Measurements from ENCODE around the gene IDH1. TPM values are rescaled to one million over a fixed set of nuclear protein-coding genes. Genes with fewer than 3 reads are reported as not detected.

IDH1 gene
- total and polyA plus RNA-seq, 2 of the 8 experiments (the other 6 are each of a cell fraction or from before 2014, with no cell fraction given): 174 to 398 TPM

DNA sequence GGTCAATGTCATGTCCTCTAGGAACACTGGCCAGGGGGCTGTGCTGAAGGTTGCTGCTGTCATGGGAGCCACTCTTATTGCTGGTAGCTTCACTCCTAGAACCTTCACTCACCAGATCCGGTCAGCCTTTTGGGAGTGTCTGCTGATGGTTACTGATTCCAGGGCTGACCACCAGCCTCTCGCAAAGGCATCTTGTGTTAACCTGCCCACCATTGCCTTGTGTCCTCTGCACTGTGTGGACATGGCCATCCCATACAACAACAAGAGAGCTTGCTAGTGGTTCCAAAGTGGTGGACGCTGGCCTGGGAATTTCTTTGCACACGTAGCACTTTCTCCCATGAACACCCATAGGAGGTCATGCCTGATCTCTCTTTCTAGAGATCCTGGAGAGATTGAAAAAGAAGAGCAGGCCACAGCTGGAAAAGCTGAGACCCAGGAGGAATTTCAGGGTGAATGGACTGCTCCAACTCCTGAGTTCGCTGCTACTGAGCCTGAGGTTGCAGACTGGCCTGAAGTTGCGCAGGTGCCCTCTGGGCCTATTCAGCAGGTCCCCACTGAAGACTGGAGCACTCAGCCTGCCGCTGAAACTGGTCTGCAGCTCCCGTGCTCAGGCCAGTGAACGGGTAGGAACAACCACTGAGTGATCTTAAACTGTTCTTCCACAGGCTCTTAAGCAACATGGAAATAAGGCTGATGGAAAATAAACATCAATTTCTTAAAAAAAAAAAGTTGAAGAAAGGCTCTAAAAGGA is 46.4 kb downstream of the IDH1 start:
- no peak for TF ChIP-seq GABPA (IDR thresholded peaks at IDR 0.05; ENCODE audit: borderline replicate concordance, insufficient read depth, low read length)
- no peak for TF ChIP-seq RNF2 (IDR thresholded peaks at IDR 0.05; ENCODE audit: borderline replicate concordance, low read depth, low read length, missing control alignments, poor library complexity, severe bottlenecking)
- TF ChIP-seq NRF1 (IDR thresholded peaks at IDR 0.05; ENCODE audit: low read depth, low read length): no peak
- no peak for TF ChIP-seq SRF (IDR thresholded peaks at IDR 0.05; ENCODE audit: low read depth, low read length)
- TF ChIP-seq, protein P1, sequence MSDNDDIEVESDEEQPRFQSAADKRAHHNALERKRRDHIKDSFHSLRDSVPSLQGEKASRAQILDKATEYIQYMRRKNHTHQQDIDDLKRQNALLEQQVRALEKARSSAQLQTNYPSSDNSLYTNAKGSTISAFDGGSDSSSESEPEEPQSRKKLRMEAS (IDR thresholded peaks at IDR 0.05): no peak
- TF ChIP-seq GTF2F1 (IDR thresholded peaks at IDR 0.05; ENCODE audit: borderline replicate concordance, low read depth, low read length): no peak
- no peak for TF ChIP-seq TCF12 (IDR thresholded peaks at IDR 0.05; ENCODE audit: low read depth, low read length)
- TF ChIP-seq JUN (IDR thresholded peaks at IDR 0.05; ENCODE audit: low read depth, low read length): no peak
- no peak for TF ChIP-seq RAD21 (IDR thresholded peaks at IDR 0.05 in 1 of 2, conservative IDR thresholded peaks at IDR 0.05 in 1 of 2; ENCODE audit: low read depth in 2 of 2, low read length in 2 of 2)
- no peak for TF ChIP-seq POLR2AphosphoS5 (IDR thresholded peaks at IDR 0.05; ENCODE audit: low read depth, low read length)
- no peak for TF ChIP-seq CREB1 (IDR thresholded peaks at IDR 0.05)
- no peak for TF ChIP-seq SP1 (IDR thresholded peaks at IDR 0.05; ENCODE audit: low read depth, low read length)
- no peak for TF ChIP-seq SIX5 (IDR thresholded peaks at IDR 0.05; ENCODE audit: low read depth, low read length)
- CTCF ChIA-PET (ENCODE audit: partially characterized antibody): interaction anchor here (1.3 to 4.1 kb wide), 2 partner anchors 33 to 106 kb away, joined by 5 to 20 read pairs; no protein-coding TSS in a partner anchor

More for the DNA sequence above, 46.4 kb downstream of the IDH1 start:
- no peaks in the 10 kb centered on the region for H3K27me3 ChIP-seq (replicated peaks in 1 of 4; ENCODE audit: control insufficient read depth in 3 of 4, extremely low read depth in 1 of 4, insufficient read depth in 3 of 4, low read length in 3 of 4)
- no peak overlapping the region for H3K27ac ChIP-seq (ENCODE audit: low read depth, low read length)
- no peak overlapping the region for H3K23ac ChIP-seq (ENCODE audit: insufficient read length)
- no peak overlapping the region for H4K91ac ChIP-seq (replicated peaks; ENCODE audit: insufficient read length, low read length)
- no peaks in the 10 kb centered on the region for H3K23me2 ChIP-seq (ENCODE audit: low read depth, low read length)
- no peak overlapping the region for H2BK15ac ChIP-seq (ENCODE audit: low read length)
- H3K18ac ChIP-seq (ENCODE audit: extremely low read depth, low read length): no peak overlapping the region
- H2BK12ac ChIP-seq (ENCODE audit: low read depth, low read length): no peak overlapping the region
- no peaks in the 10 kb centered on the region for H3K79me1 ChIP-seq (ENCODE audit: low read depth, low read length)
- no peak overlapping the region for H2AK5ac ChIP-seq (ENCODE audit: low read depth, low read length)
- WGBS, 2 experiments (ENCODE audit: extremely low coverage in 1 of 2, insufficient coverage in 1 of 2, insufficient read length in 1 of 2, insufficient replicate concordance in 2 of 2, low coverage in 1 of 2, low lambda C conversion rate in 2 of 2, missing lambda C conversion rate in 1 of 2): 94% methylated on average over 9 of the region's 9 CpGs; no CpG with 5 or more reads in 1 of the 2 experiments
- H4K5ac ChIP-seq (ENCODE audit: insufficient read length, low read depth, low read length): no peak overlapping the region
- no peak overlapping the region for H2BK20ac ChIP-seq (ENCODE audit: low read length)
- no peaks in the 10 kb centered on the region for H3K36me3 ChIP-seq (ENCODE audit: control insufficient read depth in 2 of 4, insufficient read depth in 4 of 4, low read length in 3 of 4)
- no peak for FAIRE-seq
- H3K56ac ChIP-seq (replicated peaks; ENCODE audit: insufficient read length, low read depth, low read length): no peak overlapping the region
- no peaks in the 10 kb centered on the region for H3K79me2 ChIP-seq (ENCODE audit: control insufficient read depth in 1 of 2, insufficient read depth in 2 of 2, low read length in 2 of 2)
- DNase-seq (ENCODE audit: low read depth in 1 of 2, low spot score in 2 of 2): no peak
- POLR2A ChIA-PET (ENCODE audit: partially characterized antibody): interaction anchor here (0.6 kb wide), 1 partner anchor 500 kb away, joined by 3 read pairs; no protein-coding TSS in a partner anchor
- H2BK120ac ChIP-seq (replicated peaks; ENCODE audit: low read depth, low read length): no peak overlapping the region
- H3K9ac ChIP-seq (replicated peaks in 1 of 4; ENCODE audit: extremely low read depth in 1 of 4, low read depth in 3 of 4, low read length in 3 of 4): no peak overlapping the region
- H2BK5ac ChIP-seq (ENCODE audit: low read depth, low read length): no peak overlapping the region
- no peak overlapping the region for H3K4ac ChIP-seq (replicated peaks; ENCODE audit: insufficient read length, low read depth, low read length)
- H2AFZ ChIP-seq (ENCODE audit: low read length): no peak overlapping the region
- no peak overlapping the region for H3K14ac ChIP-seq (ENCODE audit: insufficient read length)
- H3K4me3 ChIP-seq (ENCODE audit: extremely low read depth in 1 of 4, insufficient read depth in 2 of 4, low read depth in 3 of 4, low read length in 4 of 4): no peak overlapping the region
- H3K4me2 ChIP-seq (ENCODE audit: insufficient read depth in 1 of 2, low read depth in 2 of 2, low read length in 2 of 2): no peak overlapping the region
- no peaks in the 10 kb centered on the region for H4K20me1 ChIP-seq (replicated peaks in 1 of 2; ENCODE audit: control insufficient read depth in 1 of 2, insufficient read depth in 2 of 2, low read length in 2 of 2)
- no peak overlapping the region; the same call in 1 of the 2 replicates for H4K8ac ChIP-seq (ENCODE audit: extremely low read depth, insufficient read depth, low read length)
- no peaks in the 10 kb centered on the region for H3K4me1 ChIP-seq (replicated peaks in 1 of 4; ENCODE audit: control insufficient read depth in 3 of 4, insufficient read depth in 4 of 4, low read length in 3 of 4)
- H3K9me3 ChIP-seq (ENCODE audit: insufficient read depth in 2 of 2, low read depth in 1 of 2, low read length in 1 of 2): no peaks in the 10 kb centered on the region

Measured in H1 (cell line).